Measurements from ENCODE around the gene PABPC1L. TPM values are rescaled to one million over a fixed set of nuclear protein-coding genes. Genes with fewer than 3 reads are reported as not detected.

PABPC1L gene
- total RNA-seq: 3.9 and 4.5 TPM in 2 replicates

GRCh38 chr20:44909872-44910689 lies at the start of gene PABPC1L:
PABPC1L (plus strand) TSS chr20:44910060; CDS start chr20:44910144, 84 bp downstream.

DNA sequence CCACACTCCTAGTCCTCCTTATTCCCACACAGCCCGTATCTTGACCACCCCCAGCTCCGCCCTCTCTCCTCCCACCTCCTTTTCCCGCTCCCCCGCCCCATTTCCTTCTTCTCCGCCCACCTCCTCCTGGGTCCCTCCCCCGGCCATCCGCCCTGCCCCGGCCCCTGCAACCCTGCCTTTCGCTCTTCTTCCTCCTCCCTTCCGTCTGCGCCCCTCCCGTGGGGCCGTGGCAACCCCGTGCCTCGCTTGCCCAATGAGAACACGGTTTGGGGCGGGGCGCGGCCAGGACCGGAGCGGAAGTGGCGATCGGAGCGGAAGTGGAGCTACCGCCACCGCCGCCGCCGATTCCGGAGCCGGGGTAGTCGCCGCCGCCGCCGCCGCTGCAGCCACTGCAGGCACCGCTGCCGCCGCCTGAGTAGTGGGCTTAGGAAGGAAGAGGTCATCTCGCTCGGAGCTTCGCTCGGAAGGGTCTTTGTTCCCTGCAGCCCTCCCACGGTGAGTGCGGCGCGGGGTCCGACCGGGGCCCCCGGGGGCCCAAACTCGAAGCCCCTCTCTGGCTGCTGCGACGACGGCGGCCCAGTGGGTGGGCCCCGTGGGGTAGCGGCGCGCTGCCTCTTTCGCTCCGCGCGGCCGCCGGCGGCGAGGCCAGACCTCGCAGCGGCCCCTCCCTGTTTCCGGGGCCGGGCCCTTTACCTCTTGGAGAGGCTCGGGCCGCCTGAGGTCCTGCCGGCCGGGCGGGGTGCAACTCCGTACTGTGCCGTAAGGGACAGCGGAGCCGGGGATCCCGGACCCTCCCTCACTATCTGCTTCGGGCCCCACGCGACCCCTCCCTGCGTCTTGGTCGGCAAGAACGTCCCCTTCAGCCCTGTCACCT lies 24.2 kb upstream of the PABPC1L start, which contains the start of gene YWHAB:
TSS of gene YWHAB (plus strand) at position 314 of the 874 bp plus-strand sequence. CDS start 15,829 bp downstream, outside the sequence.

DNA sequence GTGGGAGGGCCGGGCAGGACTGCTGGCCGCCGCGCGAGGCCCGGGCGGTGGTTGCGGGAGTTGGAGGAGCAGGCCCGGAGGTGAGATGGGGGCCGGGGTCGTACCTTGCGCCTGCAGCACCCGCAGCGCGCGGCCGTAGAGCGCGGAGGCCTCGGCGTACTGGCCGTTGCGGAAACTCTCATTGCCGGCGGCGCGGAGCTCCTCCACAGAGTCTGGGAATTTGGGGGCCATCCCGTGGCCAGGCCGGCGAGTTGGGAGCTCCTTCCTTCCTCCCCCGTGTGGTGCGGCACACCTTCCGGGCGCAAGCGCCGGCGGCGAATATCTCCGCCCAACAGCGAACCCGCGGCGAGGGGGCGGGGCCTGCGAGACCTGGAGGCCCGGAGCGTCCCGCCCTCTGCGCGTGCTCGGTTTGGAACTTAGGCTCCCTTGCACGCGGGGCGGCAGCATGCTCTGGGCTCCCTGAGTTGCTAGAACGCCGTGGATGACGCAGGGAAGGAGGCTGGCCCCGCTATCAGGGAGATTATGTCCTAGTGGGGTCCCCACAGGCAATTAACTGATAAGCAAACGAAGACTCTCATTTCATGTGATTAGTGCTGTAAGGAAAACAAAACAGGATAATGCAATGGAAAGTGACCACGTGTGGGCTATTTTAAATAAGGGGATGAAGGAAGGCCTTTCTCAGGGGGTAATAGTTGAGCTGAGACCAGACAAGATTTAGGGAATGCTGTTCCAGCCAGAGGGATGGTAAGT lies 50.4 kb downstream of the PABPC1L start, which contains the start of gene TOMM34:
TSS of gene TOMM34 (minus strand) at position 295 of the 750 bp plus-strand sequence. CDS start at position 231, 64 bp downstream.

GRCh38 chr20:44966030-44966961 lies 56.4 kb downstream of the PABPC1L start, which contains the start of gene STK4:
STK4 (plus strand) TSS chr20:44966512; CDS start chr20:44966569, 57 bp downstream.

Other genes with a start within 250 kb of the PABPC1L start
- gene CCN5, start 194.7 kb upstream of the PABPC1L start, total RNA-seq: 0.13 TPM in 1 of 2 replicates, not detected in the other
- 0.07 TPM in 1 of 2 replicates, not detected in the other for gene KCNK15, start 164.2 kb upstream of the PABPC1L start, total RNA-seq
- not detected in 2 replicates for gene RIMS4, start 99.5 kb upstream of the PABPC1L start, total RNA-seq
- 223 and 244 TPM in 2 replicates for gene YWHAB, start 24.4 kb upstream of the PABPC1L start, total RNA-seq
- 35.8 and 48.3 TPM in 2 replicates for gene TOMM34, start 50.3 kb downstream of the PABPC1L start, total RNA-seq
- gene STK4, start 56.5 kb downstream of the PABPC1L start, total RNA-seq: 37.5 and 48.5 TPM in 2 replicates
- 0.13 and 0.29 TPM in 2 replicates for gene KCNS1, start 191.1 kb downstream of the PABPC1L start, total RNA-seq
- not detected in 2 replicates for gene WFDC5, start 205.1 kb downstream of the PABPC1L start, total RNA-seq
- gene WFDC12, start 214.4 kb downstream of the PABPC1L start, total RNA-seq: not detected in 2 replicates